ENCODE data around the gene NUMA1.

NUMA1 gene

DNA sequence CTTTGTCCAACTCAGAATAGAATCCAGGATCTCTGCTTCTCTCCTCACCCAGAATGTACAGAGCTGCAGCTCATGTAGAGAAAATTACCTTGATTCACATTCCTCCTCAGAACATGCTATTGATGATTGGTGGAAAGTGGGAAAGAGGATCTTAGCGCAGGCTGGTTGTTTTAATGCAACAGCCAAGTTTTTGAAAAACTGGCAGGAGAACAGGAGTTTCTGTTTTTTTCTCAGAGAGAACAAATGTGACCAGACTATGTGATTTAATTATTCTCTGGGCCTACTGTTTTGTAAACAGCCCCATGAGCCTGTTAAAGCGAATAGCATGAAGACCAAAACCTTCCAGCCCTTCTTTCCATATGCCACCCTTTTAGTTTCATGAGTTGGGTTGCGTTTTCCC is 100.7 kb downstream of the NUMA1 start:
- Histone ChIP-seq H3K36me3 (peaks cover 42% of the 10 kb centered on the region), H3K27me3 (no peaks in the 10 kb centered on the region), H3K4me2 (no peak overlapping the region), H3K4me3 (no peak overlapping the region), H4K20me1 (no peaks in the 10 kb centered on the region), H3K9ac (0 out of 2 replicates have a peak overlapping the region, but pooled peaks have one; percentile 9), H3K27ac (no peak overlapping the region), H3K4me1 (no peaks in the 10 kb centered on the region), H3K9me3 (no peaks in the 10 kb centered on the region)
- no peak for TF ChIP-seq Cebpa-rat (IDR thresholded peaks at IDR 0.05)

DNA sequence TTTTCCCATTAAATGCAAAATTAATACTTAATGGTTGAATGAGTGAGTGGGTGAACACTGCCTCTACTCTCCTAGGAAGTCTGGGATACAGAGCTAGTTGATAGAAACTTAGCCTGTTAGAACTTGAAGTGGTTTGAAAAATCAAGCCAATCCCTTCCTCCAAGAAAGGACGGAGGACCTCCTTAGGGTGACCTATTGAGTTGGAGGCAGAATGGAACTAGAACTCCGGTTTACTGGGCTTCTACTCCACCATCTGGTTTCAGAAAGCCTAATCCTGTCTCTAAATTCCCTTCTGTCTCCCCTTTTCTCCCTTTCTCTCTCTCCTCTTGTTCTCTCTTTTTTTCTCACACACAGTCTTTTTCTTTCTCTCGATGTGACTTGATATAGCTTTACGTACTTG is 101.2 kb downstream of the NUMA1 start:
- no peak overlapping the region for H3K4me2 ChIP-seq
- H3K27me3 ChIP-seq, result no peaks in the 10 kb centered on the region
- TF ChIP-seq Cebpa-rat (IDR thresholded peaks at IDR 0.05), result no peak
- no peak overlapping the region for H3K4me3 ChIP-seq
- no peak overlapping the region for H3K27ac ChIP-seq
- no peaks in the 10 kb centered on the region for H4K20me1 ChIP-seq
- H3K9ac ChIP-seq, result 0 out of 2 replicates have a peak overlapping the region, but pooled peaks have one; percentile 9
- H3K4me1 ChIP-seq, result no peaks in the 10 kb centered on the region
- H3K36me3 ChIP-seq, result peaks cover 37% of the 10 kb centered on the region
- no peaks in the 10 kb centered on the region for H3K9me3 ChIP-seq

DNA sequence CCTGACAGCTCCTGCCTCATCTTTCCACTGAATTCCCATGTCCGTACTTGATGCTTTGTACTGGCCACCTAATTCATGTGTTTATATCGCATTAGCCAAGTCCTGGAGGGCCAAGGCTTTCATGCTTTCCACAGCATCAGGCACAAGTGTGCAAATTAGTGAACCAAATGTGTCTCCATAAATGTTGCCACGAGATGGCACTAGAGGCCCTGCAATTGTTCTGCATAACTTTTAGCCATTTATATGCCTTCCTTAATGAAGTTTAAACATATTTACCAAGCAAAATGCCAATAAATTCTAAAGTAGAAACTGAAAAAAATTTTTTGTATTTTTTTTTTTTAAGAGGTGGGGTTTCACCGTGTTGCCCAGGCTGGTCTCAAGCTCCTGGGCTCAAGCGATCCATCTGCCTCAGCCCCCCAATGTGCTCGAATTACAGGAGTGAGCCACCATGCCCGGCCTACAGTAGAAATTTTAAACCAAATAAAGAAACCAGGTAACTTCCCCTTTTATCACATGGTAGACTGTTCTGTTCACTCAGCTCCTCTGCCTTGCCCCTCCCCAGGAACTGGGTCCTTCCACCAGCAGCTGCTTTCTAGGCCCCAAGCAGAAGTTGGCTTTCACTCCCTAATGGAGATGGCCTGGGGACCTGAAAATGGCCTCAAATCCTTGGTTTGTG is 102.5 kb downstream of the NUMA1 start:
- no peaks in the 10 kb centered on the region for H3K4me1 ChIP-seq
- H3K9ac ChIP-seq, result no peak overlapping the region
- H3K27me3 ChIP-seq, result no peaks in the 10 kb centered on the region
- H3K36me3 ChIP-seq, result peaks cover 30% of the 10 kb centered on the region
- H3K27ac ChIP-seq, result no peak overlapping the region
- H4K20me1 ChIP-seq, result no peaks in the 10 kb centered on the region
- TF ChIP-seq Cebpa-rat (IDR thresholded peaks at IDR 0.05), result no peak
- H3K4me3 ChIP-seq, result no peak overlapping the region
- no peak overlapping the region for H3K4me2 ChIP-seq
- no peaks in the 10 kb centered on the region for H3K9me3 ChIP-seq

DNA sequence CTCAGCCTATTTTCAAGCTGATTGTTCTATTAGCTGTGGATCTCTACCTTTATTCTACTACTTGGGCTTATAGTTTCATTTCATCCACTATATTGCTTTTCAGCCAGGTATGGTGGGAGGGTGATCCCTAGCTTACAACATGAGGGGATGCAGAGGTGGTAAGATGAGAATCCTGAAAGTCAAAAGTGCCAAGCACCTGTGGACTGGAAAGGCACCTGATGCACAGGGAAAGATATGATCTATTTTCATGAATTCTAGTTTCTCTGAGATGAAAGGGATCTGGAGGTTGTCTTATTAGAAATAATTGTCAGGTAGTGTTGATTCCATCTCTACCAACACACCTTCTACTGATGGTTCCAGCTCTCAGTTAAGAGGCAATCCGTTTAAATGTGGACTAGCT is 103.3 kb downstream of the NUMA1 start:
- no peaks in the 10 kb centered on the region for H3K4me1 ChIP-seq
- H3K4me3 ChIP-seq, result no peak overlapping the region
- H3K27me3 ChIP-seq, result no peaks in the 10 kb centered on the region
- no peak overlapping the region for H3K4me2 ChIP-seq
- TF ChIP-seq Cebpa-rat (IDR thresholded peaks at IDR 0.05), result no peak
- H4K20me1 ChIP-seq, result no peaks in the 10 kb centered on the region
- peaks cover 28% of the 10 kb centered on the region for H3K36me3 ChIP-seq
- H3K9me3 ChIP-seq, result no peaks in the 10 kb centered on the region
- no peak overlapping the region for H3K9ac ChIP-seq
- H3K27ac ChIP-seq, result no peak overlapping the region

DNA sequence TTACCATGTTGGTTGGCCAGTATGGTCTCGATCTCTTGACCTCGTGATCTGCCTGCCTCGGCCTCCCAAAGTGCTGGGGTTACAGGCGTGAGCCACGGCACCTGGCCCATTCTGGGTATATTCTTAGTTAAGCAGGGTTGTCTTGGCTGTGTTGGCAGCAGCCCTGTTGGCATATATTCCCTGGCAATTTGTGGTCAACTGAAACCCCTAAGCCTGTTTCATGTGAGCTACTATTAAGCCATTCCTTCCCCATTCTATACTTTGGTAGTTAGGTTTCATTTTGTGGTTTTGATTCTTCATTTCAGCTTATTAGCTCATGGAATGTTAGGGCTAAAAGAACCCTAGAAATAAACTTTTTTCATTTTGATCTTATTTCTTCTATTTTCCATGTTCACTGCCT is 103.8 kb downstream of the NUMA1 start:
- H3K4me3 ChIP-seq, result no peak overlapping the region
- H3K9ac ChIP-seq, result no peak overlapping the region
- no peaks in the 10 kb centered on the region for H3K27me3 ChIP-seq
- H3K27ac ChIP-seq, result no peak overlapping the region
- H3K4me2 ChIP-seq, result no peak overlapping the region
- no peaks in the 10 kb centered on the region for H4K20me1 ChIP-seq
- H3K36me3 ChIP-seq, result peaks cover 31% of the 10 kb centered on the region
- H3K9me3 ChIP-seq, result no peaks in the 10 kb centered on the region
- no peaks in the 10 kb centered on the region for H3K4me1 ChIP-seq
- TF ChIP-seq Cebpa-rat (IDR thresholded peaks at IDR 0.05), result no peak

DNA sequence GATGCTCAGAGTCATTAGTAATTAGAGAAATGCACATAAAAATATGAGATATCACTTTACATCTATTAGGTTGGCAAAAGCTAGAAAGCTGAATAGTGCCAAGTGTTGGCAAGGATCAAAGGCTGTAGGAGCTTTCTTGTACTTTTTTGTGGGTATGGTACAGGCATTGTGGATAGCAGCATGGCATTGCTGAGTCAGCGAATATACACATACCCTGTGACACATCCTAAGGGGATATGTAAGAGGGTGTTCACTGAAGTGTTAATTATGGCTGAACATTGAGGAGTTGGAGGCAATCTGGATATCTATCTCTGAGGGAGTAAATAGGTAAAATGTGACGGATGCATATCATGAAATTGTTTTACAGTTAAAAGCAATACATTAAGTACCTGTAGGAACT is 108.7 kb downstream of the NUMA1 start:
- H3K27me3 ChIP-seq, result no peaks in the 10 kb centered on the region
- H3K36me3 ChIP-seq, result peaks cover 41% of the 10 kb centered on the region
- H3K4me2 ChIP-seq, result no peak overlapping the region
- no peaks in the 10 kb centered on the region for H3K4me1 ChIP-seq
- H3K9me3 ChIP-seq, result no peaks in the 10 kb centered on the region
- H4K20me1 ChIP-seq, result no peaks in the 10 kb centered on the region
- no peak overlapping the region for H3K27ac ChIP-seq
- H3K4me3 ChIP-seq, result no peak overlapping the region
- no peak overlapping the region for H3K9ac ChIP-seq
- no peak for TF ChIP-seq Cebpa-rat (IDR thresholded peaks at IDR 0.05)

DNA sequence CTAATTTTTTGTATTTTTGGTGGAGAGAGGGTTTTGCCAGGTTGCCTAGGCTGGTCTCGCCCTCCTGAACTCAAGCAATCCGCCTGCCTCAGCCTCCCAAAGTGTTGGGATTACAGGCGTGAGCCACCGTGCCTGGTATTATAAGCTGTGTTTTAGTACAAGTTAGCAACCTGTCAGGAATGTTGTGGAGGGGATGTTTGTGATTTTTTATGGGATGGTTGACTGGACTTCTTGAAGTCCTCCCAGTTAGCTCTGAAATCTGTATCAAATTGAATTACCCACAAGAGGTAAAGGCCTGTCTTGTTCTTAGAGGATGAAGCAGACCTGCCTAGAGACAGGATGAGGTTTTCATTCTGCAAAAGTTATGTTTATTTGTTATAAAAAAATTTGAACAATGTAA is 115.7 kb downstream of the NUMA1 start:
- Histone ChIP-seq H3K9ac (no peak overlapping the region), H3K27ac (no peak overlapping the region), H3K4me1 (peaks cover 9% of the 10 kb centered on the region), H3K36me3 (peaks cover 70% of the 10 kb centered on the region), H3K4me2 (no peak overlapping the region), H3K9me3 (peaks cover 18% of the 10 kb centered on the region), H3K27me3 (no peaks in the 10 kb centered on the region), H4K20me1 (no peaks in the 10 kb centered on the region), H3K4me3 (no peak overlapping the region)
- TF ChIP-seq Cebpa-rat (IDR thresholded peaks at IDR 0.05), result no peak

DNA sequence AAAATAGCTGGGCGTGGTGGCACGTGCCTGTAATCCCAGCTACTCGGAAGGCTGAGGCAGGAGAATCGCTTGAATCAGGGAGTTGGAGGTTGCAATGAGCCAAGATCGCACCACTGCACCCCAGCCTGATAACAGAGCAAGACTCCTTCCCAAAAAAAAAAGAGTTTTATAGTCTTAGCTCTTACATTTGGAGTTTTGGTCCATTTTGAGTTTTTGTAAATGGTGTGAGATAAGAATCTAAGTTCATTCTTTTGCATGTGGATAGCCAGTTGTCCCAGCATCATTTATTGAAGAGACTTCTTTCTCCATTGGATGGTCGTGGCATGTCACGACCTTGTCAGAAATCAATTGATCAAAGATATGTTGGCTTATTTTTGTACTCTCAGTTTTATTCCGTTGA is 116.9 kb downstream of the NUMA1 start:
- Histone ChIP-seq H3K9me3 (peaks cover 18% of the 10 kb centered on the region), H3K36me3 (peaks cover 65% of the 10 kb centered on the region), H3K9ac (no peak overlapping the region), H4K20me1 (no peaks in the 10 kb centered on the region), H3K27ac (no peak overlapping the region), H3K4me3 (no peak overlapping the region), H3K27me3 (no peaks in the 10 kb centered on the region), H3K4me2 (no peak overlapping the region), H3K4me1 (peaks cover 9% of the 10 kb centered on the region)
- no peak for TF ChIP-seq Cebpa-rat (IDR thresholded peaks at IDR 0.05)

DNA sequence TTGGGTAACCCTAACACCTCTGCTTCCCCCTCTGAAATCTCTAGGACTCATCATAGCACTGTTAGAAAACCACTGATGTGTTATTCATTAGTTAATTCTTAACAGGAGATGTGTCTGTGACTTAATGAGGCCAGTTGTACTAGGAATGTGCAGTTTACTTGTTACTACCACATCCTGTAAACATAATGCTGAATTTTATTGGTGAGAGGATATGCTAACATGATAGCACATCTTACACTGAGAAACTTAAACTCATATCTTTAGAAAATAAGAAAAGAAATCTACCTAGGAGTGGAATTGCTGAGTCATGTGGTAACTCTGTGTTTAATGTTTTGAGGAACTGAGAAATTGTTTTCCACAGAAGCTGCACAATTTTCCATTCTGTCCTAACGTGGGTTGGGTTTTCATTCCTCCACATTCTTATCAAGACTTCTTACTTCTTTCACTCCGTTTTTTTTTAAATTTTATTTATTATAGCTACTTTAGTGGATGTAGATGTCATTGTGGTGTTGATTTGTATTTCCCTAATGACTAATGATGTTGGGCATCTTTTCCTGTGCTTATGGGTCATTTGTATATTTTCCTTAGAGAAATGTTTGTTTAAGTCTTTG is 117.8 kb downstream of the NUMA1 start:
- TF ChIP-seq Cebpa-rat (IDR thresholded peaks at IDR 0.05), result no peak
- Histone ChIP-seq H3K4me3 (no peak overlapping the region), H3K4me2 (peak overlapping the region; percentile 7; the same call in 1 of the 2 replicates), H3K36me3 (peaks cover 58% of the 10 kb centered on the region), H3K9ac (no peak overlapping the region), H3K27ac (0 out of 2 replicates have a peak overlapping the region, but pooled peaks have one; percentile 1), H3K27me3 (no peaks in the 10 kb centered on the region), H4K20me1 (no peaks in the 10 kb centered on the region), H3K9me3 (peaks cover 18% of the 10 kb centered on the region), H3K4me1 (peaks cover 9% of the 10 kb centered on the region)

DNA sequence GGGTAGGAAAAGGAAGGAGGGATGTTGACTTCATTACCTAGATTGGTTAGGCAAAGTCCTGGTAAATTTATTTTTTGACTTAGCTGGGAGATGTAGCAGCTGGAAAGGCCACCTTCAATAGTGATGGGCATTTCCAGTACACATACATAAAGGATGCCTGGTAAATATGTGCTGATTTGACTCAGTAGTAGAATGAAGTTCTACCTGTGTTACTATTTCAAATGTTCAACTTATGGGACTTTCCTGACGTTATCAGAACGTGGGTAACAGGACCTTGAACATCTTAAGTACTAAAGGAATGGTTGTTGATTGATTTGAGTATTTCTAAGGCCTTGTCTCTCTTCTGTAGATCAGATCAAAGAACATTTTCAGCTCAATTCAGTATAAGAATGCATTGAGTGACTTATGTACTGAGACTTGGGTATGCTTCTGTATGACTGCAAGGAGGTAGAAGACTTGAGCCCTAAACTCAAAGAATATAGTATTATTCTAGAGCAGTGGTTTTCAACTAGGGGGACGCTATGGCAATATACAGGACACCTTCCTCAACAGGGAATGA is 124.4 kb downstream of the NUMA1 start:
- Histone ChIP-seq H3K9me3 (peaks cover 8% of the 10 kb centered on the region), H3K27me3 (no peaks in the 10 kb centered on the region), H3K9ac (no peak overlapping the region), H3K27ac (no peak overlapping the region), H4K20me1 (peaks cover 16% of the 10 kb centered on the region), H3K4me2 (no peak overlapping the region), H3K4me3 (no peak overlapping the region), H3K4me1 (no peaks in the 10 kb centered on the region), H3K36me3 (peaks cover 15% of the 10 kb centered on the region)
- TF ChIP-seq Cebpa-rat (IDR thresholded peaks at IDR 0.05), result no peak
